ENCODE data around the gene ALDOB. TPM values are rescaled to one million over a fixed set of nuclear protein-coding genes. Genes with fewer than 3 reads are reported as not detected.

Gene ALDOB
- total RNA-seq, 1 experiment from 2014 or later = 0.67 TPM

DNA sequence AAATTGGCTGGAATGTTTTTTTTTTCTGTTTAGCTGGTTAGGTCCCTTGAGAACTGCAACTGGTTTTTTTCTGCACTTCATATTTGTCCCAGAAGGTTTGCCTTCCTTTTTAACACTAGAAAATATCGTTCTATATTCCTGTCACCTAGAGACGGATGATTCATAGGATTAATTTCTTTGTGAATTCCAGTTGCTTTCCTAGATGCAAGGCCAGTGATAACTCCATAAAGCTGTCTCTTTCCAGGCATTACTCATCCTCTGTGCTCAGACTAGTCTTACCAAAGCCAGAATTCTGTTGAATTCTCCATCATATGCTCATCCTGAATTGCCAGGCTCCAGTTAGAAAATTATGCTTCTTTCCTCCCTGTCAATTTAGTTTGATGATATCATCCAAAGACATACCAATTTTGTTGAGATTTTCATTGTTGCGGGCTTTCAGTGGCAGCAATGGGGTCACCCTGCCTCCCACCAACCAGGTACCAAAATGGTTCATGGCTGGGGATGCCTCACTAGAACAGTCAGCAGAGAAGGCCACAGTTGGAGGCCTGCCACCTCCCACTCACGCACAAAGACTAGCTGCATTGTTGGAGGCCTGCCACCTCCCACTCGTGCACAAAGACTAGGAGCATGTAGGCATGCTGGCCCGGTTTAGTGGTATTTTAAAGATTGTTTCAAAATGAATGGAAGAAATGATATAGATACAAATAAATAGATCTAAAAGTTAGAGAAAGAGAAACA, 59.3 kb downstream of the ALDOB start:
- ATAC-seq (no peak), DNase-seq (ENCODE audit: low read depth, low spot score) (no peak)
- H3K9me3 ChIP-seq (ENCODE audit: control insufficient read depth, insufficient read depth, low read depth, low read length) = no peaks in the 10 kb centered on the region
- H3K27me3 ChIP-seq (ENCODE audit: control insufficient read depth, insufficient read depth, low read length) = no peaks in the 10 kb centered on the region
- no TSS peak for BruUV-seq (replicated peaks)
- intact Hi-C loops (cut with micrococcal nuclease; ENCODE audit: unreplicated experiment) (no loop called here), in situ Hi-C loops (cut with HindIII; ENCODE audit: low pct_unique_long_range_greater_than_20kb, low sequenced_read_pairs) (no loop called here)
- CTCF ChIA-PET = no interaction called here
- H3K4me3 ChIP-seq (ENCODE audit: low read depth in 2 of 2, low read length in 2 of 2) = no peak overlapping the region
- H3K36me3 ChIP-seq (ENCODE audit: control insufficient read depth, insufficient read depth, low read length) = no peaks in the 10 kb centered on the region
- TF ChIP-seq POLR2AphosphoS5 (IDR thresholded peaks at IDR 0.05; ENCODE audit: low read depth, low read length) = no peak
- no peak for TF ChIP-seq TCF7L2 (IDR thresholded peaks at IDR 0.05; ENCODE audit: low read depth, low read length)
- TF ChIP-seq, protein P1, sequence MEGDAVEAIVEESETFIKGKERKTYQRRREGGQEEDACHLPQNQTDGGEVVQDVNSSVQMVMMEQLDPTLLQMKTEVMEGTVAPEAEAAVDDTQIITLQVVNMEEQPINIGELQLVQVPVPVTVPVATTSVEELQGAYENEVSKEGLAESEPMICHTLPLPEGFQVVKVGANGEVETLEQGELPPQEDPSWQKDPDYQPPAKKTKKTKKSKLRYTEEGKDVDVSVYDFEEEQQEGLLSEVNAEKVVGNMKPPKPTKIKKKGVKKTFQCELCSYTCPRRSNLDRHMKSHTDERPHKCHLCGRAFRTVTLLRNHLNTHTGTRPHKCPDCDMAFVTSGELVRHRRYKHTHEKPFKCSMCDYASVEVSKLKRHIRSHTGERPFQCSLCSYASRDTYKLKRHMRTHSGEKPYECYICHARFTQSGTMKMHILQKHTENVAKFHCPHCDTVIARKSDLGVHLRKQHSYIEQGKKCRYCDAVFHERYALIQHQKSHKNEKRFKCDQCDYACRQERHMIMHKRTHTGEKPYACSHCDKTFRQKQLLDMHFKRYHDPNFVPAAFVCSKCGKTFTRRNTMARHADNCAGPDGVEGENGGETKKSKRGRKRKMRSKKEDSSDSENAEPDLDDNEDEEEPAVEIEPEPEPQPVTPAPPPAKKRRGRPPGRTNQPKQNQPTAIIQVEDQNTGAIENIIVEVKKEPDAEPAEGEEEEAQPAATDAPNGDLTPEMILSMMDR (IDR thresholded peaks at IDR 0.05) = no peak
- H3K4me1 ChIP-seq (ENCODE audit: control insufficient read depth, insufficient read depth, low read length) = no peaks in the 10 kb centered on the region
- POLR2A ChIA-PET = no interaction called here
- no peak overlapping the region for H3K27ac ChIP-seq (ENCODE audit: low read length)

DNA sequence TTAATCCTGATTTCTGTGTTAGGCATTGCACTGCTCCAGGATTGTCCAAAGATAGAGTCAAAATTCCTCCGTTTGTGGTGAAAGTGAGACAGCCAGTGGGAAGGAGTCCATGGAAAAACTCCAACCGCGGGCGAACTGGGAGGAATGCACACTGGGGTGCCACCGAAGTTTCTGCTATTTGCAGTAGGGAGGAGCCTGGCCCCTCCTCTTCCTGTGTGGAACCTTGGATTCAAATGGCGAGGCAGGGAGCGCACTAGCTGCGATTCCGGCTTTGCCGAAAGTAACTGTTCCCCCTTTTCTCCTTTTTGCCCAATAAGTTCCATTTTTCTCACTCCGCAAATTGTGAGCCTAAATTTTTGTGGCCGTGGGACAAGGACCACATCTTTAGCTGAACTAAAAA, 60.0 kb downstream of the ALDOB start:
- DNase-seq (ENCODE audit: low read depth, low spot score) = no peak
- Histone ChIP-seq H3K9me3 (ENCODE audit: control insufficient read depth, insufficient read depth, low read depth, low read length) (no peaks in the 10 kb centered on the region), H3K27me3 (ENCODE audit: control insufficient read depth, insufficient read depth, low read length) (no peaks in the 10 kb centered on the region), H3K4me1 (ENCODE audit: control insufficient read depth, insufficient read depth, low read length) (no peaks in the 10 kb centered on the region), H3K36me3 (ENCODE audit: control insufficient read depth, insufficient read depth, low read length) (no peaks in the 10 kb centered on the region), H3K4me3 (ENCODE audit: low read depth in 2 of 2, low read length in 2 of 2) (no peak overlapping the region), H3K27ac (ENCODE audit: low read length) (no peak overlapping the region)
- TF ChIP-seq REST (IDR thresholded peaks at IDR 0.05; ENCODE audit: insufficient read depth in 1 of 2, low read depth in 2 of 2, low read length in 1 of 2) (no peak), SIN3A (IDR thresholded peaks at IDR 0.05; ENCODE audit: borderline replicate concordance, insufficient read depth, low read depth, low read length) (no peak), POLR2AphosphoS5 (IDR thresholded peaks at IDR 0.05; ENCODE audit: low read depth, low read length) (no peak), TCF7L2 (IDR thresholded peaks at IDR 0.05; ENCODE audit: low read depth, low read length) (no peak)
- TF ChIP-seq, protein P1 (IDR thresholded peaks at IDR 0.05) = no peak
- in situ Hi-C loops (cut with HindIII; ENCODE audit: low pct_unique_long_range_greater_than_20kb, low sequenced_read_pairs) = no loop called here
- CTCF ChIA-PET = no interaction called here
- intact Hi-C loops (cut with micrococcal nuclease; ENCODE audit: unreplicated experiment) = no loop called here
- POLR2A ChIA-PET = no interaction called here
- no peak for ATAC-seq
- no TSS peak for BruUV-seq (replicated peaks)

All from Panc1 (cell line).